NT2/D1 (cell line): ENCODE results near the gene PCOLCE2.

Experiments
- YY1 ChIP-seq: IDR thresholded peaks from 2 replicates; pipeline ENCODE4 v1.6.1; 2011; ENCODE audit not compliant: insufficient read length, insufficient read depth
- ZNF274 ChIP-seq: IDR thresholded peaks from 2 replicates; pipeline ENCODE4 v1.6.1; 2011; ENCODE audit warnings: mild to moderate bottlenecking, low read depth, low read length

- TF ChIP-seq ZNF274 (no peak), YY1 (no peak)
Measured at GRCh38 chr3:142889212-142890014, 530 bp upstream of the PCOLCE2 start.
